SK-N-SH (cell line): ENCODE data around the gene TIAM1. TPM values are rescaled to one million over a fixed set of nuclear protein-coding genes. Genes with fewer than 3 reads are reported as not detected.

Experiments used
- CTCF ChIA-PET: fragments of 300-600, 350-600 bp; formaldehyde crosslinking; extraction: SDS; loops from one replicate; lab custom pipeline; 2021; lab: Yijun Ruan, JAX
- POLR2A ChIA-PET: fragments of 350-600 bp; sonication (Branson Sonifier 250); formaldehyde crosslinking; extraction: SDS; loops from one replicate; lab custom pipeline; 2020; ENCODE audit warnings: antibody characterized with exemption, inconsistent platforms; lab: Yijun Ruan, JAX
- DNase-seq: peaks from one replicate; pipeline ENCODE4 v3.0.0; 2012
- H2AFZ ChIP-seq: fragments of 200-600 bp; sonication (generic); 2 replicates; pipeline ENCODE4 v1.8.1; 2016; ENCODE audit warnings: antibody characterized with exemption, mild to moderate bottlenecking, low read depth
- H3F3A ChIP-seq: fragments of 200-600 bp; sonication (generic); replicated peaks from 2 replicates; pipeline ENCODE3; 2016; ENCODE audit warnings: antibody characterized with exemption, mild to moderate bottlenecking; ENCODE audit not compliant: insufficient read depth
- H3K27ac ChIP-seq, 2 experiments: fragments of 200-500 bp in 1 of 2; fragments of 200-600 bp in 1 of 2; sonication (Bioruptor generic) in 1 of 2; sonication (generic), shearing (Covaris generic) in 1 of 2; 2 replicates each; pipeline versions ENCODE4 v1.5.1 to v1.6.1; 2014 to 2016; ENCODE audit warnings: low read depth in 2 of 2, inconsistent platforms in 1 of 2, low read length in 1 of 2, mild to moderate bottlenecking in 1 of 2, mixed read lengths in 1 of 2
- H3K27me3 ChIP-seq: fragments of 200-600 bp; sonication (generic), shearing (Covaris generic); 2 replicates; pipeline ENCODE4 v1.6.1; 2016; ENCODE audit warnings: mixed run types; ENCODE audit not compliant: insufficient read depth
- H3K36me3 ChIP-seq, 2 experiments: fragments of 200-500 bp in 1 of 2; fragments of 200-600 bp in 1 of 2; sonication (Bioruptor generic) in 1 of 2; sonication (generic) in 1 of 2; replicated peaks in 1 of 2; 2 replicates each; pipeline versions ENCODE3 to v1.5.1; 2014 to 2016; ENCODE audit warnings: low read length in 1 of 2, mild to moderate bottlenecking in 1 of 2; ENCODE audit not compliant: insufficient read depth in 2 of 2, control insufficient read depth in 1 of 2
- H3K4me1 ChIP-seq, 2 experiments: fragments of 200-500 bp in 1 of 2; fragments of 200-600 bp in 1 of 2; sonication (Bioruptor generic) in 1 of 2; sonication (generic), shearing (Covaris generic) in 1 of 2; 2 replicates each; pipeline versions ENCODE4 v1.5.1 to v1.6.1; 2014 to 2016; ENCODE audit warnings: low read depth in 1 of 2, low read length in 1 of 2, mixed run types in 1 of 2; ENCODE audit not compliant: insufficient read depth in 2 of 2, control insufficient read depth in 1 of 2
- H3K4me2 ChIP-seq: fragments of 200-600 bp; sonication (generic), shearing (Covaris generic); 2 replicates; pipeline ENCODE4 v1.6.1; 2017; ENCODE audit warnings: mixed run types
- H3K4me3 ChIP-seq, 2 experiments: fragments of 200-500 bp in 1 of 2; fragments of 200-600 bp in 1 of 2; sonication (Bioruptor generic) in 1 of 2; sonication (generic), shearing (Covaris generic) in 1 of 2; 2 replicates each; pipeline versions ENCODE4 v1.5.1 to v1.8.1; 2014 to 2016; ENCODE audit warnings: low read depth in 2 of 2, inconsistent platforms in 1 of 2, low read length in 1 of 2, mild to moderate bottlenecking in 1 of 2, mixed read lengths in 1 of 2, moderate library complexity in 1 of 2
- H3K79me2 ChIP-seq: fragments of 200-600 bp; sonication (generic); 2 replicates; pipeline ENCODE4 v1.8.1; 2017; ENCODE audit warnings: mild to moderate bottlenecking; ENCODE audit not compliant: insufficient read depth
- H3K9ac ChIP-seq: fragments of 200-600 bp; sonication (generic); 2 replicates; pipeline ENCODE4 v1.6.1; 2017; ENCODE audit warnings: mixed run types
- H3K9me2 ChIP-seq: fragments of 200-600 bp; sonication (generic); 2 replicates; pipeline ENCODE4 v1.6.1; 2017; ENCODE audit warnings: mixed run types
- H3K9me3 ChIP-seq: fragments of 200-600 bp; sonication (generic); 2 replicates; pipeline ENCODE4 v1.6.1; 2017; ENCODE audit warnings: mixed run types, mild to moderate bottlenecking, moderate library complexity
- H4K20me1 ChIP-seq: fragments of 200-600 bp; sonication (generic); 2 replicates; pipeline ENCODE4 v1.6.1; 2017; ENCODE audit warnings: mild to moderate bottlenecking, mixed run types; ENCODE audit not compliant: insufficient read depth
- EP300 ChIP-seq, 2 experiments: IDR thresholded peaks; 2 replicates each; pipeline versions ENCODE4 v1.4.0 to v1.6.1; 2012; ENCODE audit warnings: borderline replicate concordance in 1 of 2, low read depth in 1 of 2, low read length in 1 of 2
- EZH2phosphoT487 ChIP-seq: fragments of 200-600 bp; sonication (generic); IDR thresholded peaks from 2 replicates; pipeline ENCODE4 v1.6.1; 2017; ENCODE audit warnings: low read depth, mixed run types, mild to moderate bottlenecking, antibody characterized with exemption, moderate library complexity, borderline replicate concordance
- GABPA ChIP-seq: IDR thresholded peaks from 2 replicates; pipeline ENCODE4 v1.4.0; 2012; ENCODE audit warnings: low read depth, mild to moderate bottlenecking
- MEF2A ChIP-seq: IDR thresholded peaks from 2 replicates; pipeline ENCODE4 v1.4.0; 2012; ENCODE audit warnings: low read depth, borderline replicate concordance
- NRF1 ChIP-seq: IDR thresholded peaks from 2 replicates; pipeline ENCODE4 v1.6.1; 2012; ENCODE audit warnings: low read depth, mild to moderate bottlenecking, low read length
- POLR2AphosphoS5 ChIP-seq: IDR thresholded peaks from 2 replicates; pipeline ENCODE4 v1.6.1; 2012; ENCODE audit warnings: low read depth, low read length
- RFX5 ChIP-seq: IDR thresholded peaks from 2 replicates; pipeline ENCODE4 v1.6.1; 2012; ENCODE audit warnings: mild to moderate bottlenecking, improper control_type of control experiment, low read length
- RXRA ChIP-seq: IDR thresholded peaks from 2 replicates; pipeline ENCODE4 v1.4.0; 2012; ENCODE audit warnings: low read depth, mild to moderate bottlenecking, borderline replicate concordance
- SIN3A ChIP-seq: IDR thresholded peaks from 2 replicates; pipeline ENCODE4 v1.6.1; 2012; ENCODE audit warnings: low read depth, mild to moderate bottlenecking, low read length, moderate library complexity, borderline replicate concordance
- SMC3 ChIP-seq: IDR thresholded peaks from 2 replicates; pipeline ENCODE4 v1.6.1; 2012; ENCODE audit warnings: low read depth, low read length, improper control_type of control experiment
- TAF1 ChIP-seq: IDR thresholded peaks from 2 replicates; pipeline ENCODE4 v1.6.1; 2012; ENCODE audit warnings: low read depth, mild to moderate bottlenecking, low read length, moderate library complexity, borderline replicate concordance
- TEAD4 ChIP-seq: IDR thresholded peaks from 2 replicates; pipeline ENCODE4 v1.4.0; 2012; ENCODE audit warnings: mild to moderate bottlenecking, borderline replicate concordance; ENCODE audit not compliant: insufficient read depth
- YY1 ChIP-seq: IDR thresholded peaks from 2 replicates; pipeline ENCODE4 v1.4.0; 2012; ENCODE audit warnings: low read depth, mild to moderate bottlenecking
- WGBS: methylation state at CpG from one replicate; pipeline ENCODE4 v1.1.6; 2017; ENCODE audit warnings: low lambda C conversion rate; 5-methylcytosine and 5-hydroxymethylcytosine counted together
- polyA plus RNA-seq, 3 experiments: library from polyadenylated mRNA; depleted of rRNA; stranded (reverse); fragments of >200 nt; gene quantifications; 2 replicates each; pipeline ENCODE4 v1.2.3, GENCODE V29; 2012
- TF ChIP-seq, protein P1 (sequence below): IDR thresholded peaks from 2 replicates; pipeline ENCODE4 v1.6.1; 2012; ENCODE audit warnings: mild to moderate bottlenecking, low read depth, low read length, moderate library complexity
- TF ChIP-seq, protein P2 (sequence below): IDR thresholded peaks from 2 replicates; pipeline ENCODE4 v1.4.0; 2012; ENCODE audit warnings: low read depth, borderline replicate concordance

Gene TIAM1
- polyA plus RNA-seq, 1 of the 3 experiments (the other 2 are of a cell fraction), result 1.7 TPM

DNA sequence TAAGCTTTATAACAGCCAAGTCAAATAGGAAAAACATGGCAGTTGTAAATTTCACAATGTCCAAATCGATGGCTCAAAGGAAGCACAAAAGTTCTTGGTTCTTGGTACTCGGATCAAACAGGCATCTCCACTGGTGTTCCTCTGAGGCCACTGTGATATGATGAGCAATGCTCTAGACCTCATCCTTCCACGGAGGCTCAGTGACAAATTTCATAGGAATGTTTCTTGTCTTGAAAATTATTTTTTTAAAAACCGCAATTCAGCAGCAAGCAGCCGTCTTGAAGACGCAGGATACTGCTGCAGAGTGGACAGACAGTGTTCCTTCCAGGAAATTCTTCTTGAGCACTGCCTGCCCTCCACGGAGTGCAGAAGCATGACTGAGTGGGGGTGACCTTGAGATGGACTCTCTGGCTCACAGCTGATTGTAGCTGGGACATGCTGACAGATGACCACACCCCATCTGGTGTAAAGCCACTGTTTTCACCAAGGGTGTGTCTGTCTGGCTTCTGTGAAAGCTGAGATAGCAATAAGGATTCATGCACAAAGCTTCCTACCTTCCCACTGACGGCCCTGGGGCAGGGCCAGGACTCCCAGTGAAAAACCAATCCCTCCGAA lies 61.9 kb downstream of the TIAM1 start (continued):
- no peak for TF ChIP-seq SMC3
- TF ChIP-seq, protein P1, sequence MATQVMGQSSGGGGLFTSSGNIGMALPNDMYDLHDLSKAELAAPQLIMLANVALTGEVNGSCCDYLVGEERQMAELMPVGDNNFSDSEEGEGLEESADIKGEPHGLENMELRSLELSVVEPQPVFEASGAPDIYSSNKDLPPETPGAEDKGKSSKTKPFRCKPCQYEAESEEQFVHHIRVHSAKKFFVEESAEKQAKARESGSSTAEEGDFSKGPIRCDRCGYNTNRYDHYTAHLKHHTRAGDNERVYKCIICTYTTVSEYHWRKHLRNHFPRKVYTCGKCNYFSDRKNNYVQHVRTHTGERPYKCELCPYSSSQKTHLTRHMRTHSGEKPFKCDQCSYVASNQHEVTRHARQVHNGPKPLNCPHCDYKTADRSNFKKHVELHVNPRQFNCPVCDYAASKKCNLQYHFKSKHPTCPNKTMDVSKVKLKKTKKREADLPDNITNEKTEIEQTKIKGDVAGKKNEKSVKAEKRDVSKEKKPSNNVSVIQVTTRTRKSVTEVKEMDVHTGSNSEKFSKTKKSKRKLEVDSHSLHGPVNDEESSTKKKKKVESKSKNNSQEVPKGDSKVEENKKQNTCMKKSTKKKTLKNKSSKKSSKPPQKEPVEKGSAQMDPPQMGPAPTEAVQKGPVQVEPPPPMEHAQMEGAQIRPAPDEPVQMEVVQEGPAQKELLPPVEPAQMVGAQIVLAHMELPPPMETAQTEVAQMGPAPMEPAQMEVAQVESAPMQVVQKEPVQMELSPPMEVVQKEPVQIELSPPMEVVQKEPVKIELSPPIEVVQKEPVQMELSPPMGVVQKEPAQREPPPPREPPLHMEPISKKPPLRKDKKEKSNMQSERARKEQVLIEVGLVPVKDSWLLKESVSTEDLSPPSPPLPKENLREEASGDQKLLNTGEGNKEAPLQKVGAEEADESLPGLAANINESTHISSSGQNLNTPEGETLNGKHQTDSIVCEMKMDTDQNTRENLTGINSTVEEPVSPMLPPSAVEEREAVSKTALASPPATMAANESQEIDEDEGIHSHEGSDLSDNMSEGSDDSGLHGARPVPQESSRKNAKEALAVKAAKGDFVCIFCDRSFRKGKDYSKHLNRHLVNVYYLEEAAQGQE, result no peak
- 0 out of 2 replicates have a peak, but pooled peaks have one; percentile 18 for TF ChIP-seq TEAD4
- peak in 1 of 2 experiments; percentile 41; a peak in 1 of 4 replicates for TF ChIP-seq EP300 (IDR thresholded peaks at IDR 0.05; ENCODE audit: borderline replicate concordance in 1 of 2, low read depth in 1 of 2, low read length in 1 of 2)
- TF ChIP-seq RFX5, result no peak
- TF ChIP-seq POLR2AphosphoS5, result no peak

DNA sequence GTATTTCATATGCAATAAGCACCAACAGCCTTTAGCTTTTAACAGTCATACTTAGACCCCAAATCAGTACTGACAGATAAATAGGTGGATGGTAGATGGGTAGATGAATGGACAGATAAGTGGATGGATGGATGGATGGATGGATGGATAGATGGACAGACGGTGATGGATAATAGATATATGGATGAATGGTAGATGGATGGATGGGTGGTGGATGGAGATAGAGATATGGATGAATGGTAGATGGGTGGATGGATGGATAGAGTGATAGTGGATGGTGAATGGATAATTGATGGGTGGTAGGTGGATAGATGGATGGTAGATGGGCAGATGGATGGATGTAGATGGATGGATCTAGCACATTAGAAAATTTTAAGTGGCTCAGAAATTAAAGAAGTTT lies 62.5 kb downstream of the TIAM1 start:
- TF ChIP-seq EZH2phosphoT487 (no peak), RXRA (no peak), YY1 (no peak), GABPA (no peak), MEF2A (no peak), SIN3A (no peak), TAF1 (no peak), NRF1 (no peak)
- TF ChIP-seq, protein P2, sequence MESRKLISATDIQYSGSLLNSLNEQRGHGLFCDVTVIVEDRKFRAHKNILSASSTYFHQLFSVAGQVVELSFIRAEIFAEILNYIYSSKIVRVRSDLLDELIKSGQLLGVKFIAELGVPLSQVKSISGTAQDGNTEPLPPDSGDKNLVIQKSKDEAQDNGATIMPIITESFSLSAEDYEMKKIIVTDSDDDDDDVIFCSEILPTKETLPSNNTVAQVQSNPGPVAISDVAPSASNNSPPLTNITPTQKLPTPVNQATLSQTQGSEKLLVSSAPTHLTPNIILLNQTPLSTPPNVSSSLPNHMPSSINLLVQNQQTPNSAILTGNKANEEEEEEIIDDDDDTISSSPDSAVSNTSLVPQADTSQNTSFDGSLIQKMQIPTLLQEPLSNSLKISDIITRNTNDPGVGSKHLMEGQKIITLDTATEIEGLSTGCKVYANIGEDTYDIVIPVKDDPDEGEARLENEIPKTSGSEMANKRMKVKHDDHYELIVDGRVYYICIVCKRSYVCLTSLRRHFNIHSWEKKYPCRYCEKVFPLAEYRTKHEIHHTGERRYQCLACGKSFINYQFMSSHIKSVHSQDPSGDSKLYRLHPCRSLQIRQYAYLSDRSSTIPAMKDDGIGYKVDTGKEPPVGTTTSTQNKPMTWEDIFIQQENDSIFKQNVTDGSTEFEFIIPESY, result no peak
- TF ChIP-seq, all 33 proteins: peak for 0
- H3K27ac ChIP-seq, result peak overlapping the region in 1 of 2 experiments; percentile 33; a peak in 1 of 4 replicates
- no peak overlapping the region for H3K4me2 ChIP-seq
- H3K79me2 ChIP-seq, result no peaks in the 10 kb centered on the region
- H3K36me3 ChIP-seq, result no peaks in the 10 kb centered on the region
- CTCF ChIA-PET, result interaction anchor here (1.9 kb wide), 1 partner anchor 16 kb away, joined by 4 read pairs; no protein-coding TSS in a partner anchor
- H3K4me1 ChIP-seq, result peaks cover 0 to 10% of the 10 kb centered on the region in 2 experiments; a peak in 1 of 4 replicates
- H3K4me3 ChIP-seq, result no peak overlapping the region
- H3F3A ChIP-seq, result peaks cover 4% of the 10 kb centered on the region
- POLR2A ChIA-PET, result no interaction called here
- no peaks in the 10 kb centered on the region for H3K9me2 ChIP-seq
- no peaks in the 10 kb centered on the region for H3K27me3 ChIP-seq
- DNase-seq, result no peak
- H2AFZ ChIP-seq, result no peak overlapping the region
- no peaks in the 10 kb centered on the region for H4K20me1 ChIP-seq
- H3K9ac ChIP-seq, result no peak overlapping the region
- WGBS, result 57% methylated on average over 1 of the region's 1 CpG
- no peaks in the 10 kb centered on the region for H3K9me3 ChIP-seq
